ENCODE results near the gene SLCO3A1. TPM values are rescaled to one million over a fixed set of nuclear protein-coding genes. Genes with fewer than 3 reads are reported as not detected.

The SLCO3A1 gene
- polyA plus RNA-seq (2014; cell fraction: cytosol; rRNA removed) = 7.2 and 11.4 TPM in 2 replicates
- polyA plus RNA-seq (2014; cell fraction: nucleus; rRNA removed) = 19.2 and 23.3 TPM in 2 replicates

DNA sequence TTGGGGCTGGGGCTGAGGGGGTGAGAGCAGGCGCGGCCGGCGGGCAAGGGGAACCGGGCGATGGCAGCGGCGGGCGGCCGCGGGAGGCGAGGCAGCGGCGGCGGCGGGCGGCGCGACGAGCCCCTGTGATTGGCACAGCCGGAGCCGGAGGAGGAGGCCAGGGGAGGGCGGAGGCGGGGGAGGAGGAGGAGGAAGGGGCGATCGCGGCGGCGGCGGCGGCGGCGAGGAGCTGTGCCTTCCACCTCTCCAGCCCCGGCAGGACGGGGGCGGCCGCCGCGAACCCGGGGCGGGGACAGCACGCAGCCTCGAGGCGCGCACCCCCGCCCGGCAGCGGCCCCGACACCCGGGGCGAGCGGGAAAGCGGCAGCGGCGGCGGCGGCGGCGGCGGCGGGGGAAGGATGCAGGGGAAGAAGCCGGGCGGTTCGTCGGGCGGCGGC, at the start of gene SLCO3A1:
Gene SLCO3A1 (plus strand): TSS at position 198 of the 437 bp plus-strand sequence.
- peak; percentile 69 for DNase-seq (ENCODE audit: low spot score)

DNA sequence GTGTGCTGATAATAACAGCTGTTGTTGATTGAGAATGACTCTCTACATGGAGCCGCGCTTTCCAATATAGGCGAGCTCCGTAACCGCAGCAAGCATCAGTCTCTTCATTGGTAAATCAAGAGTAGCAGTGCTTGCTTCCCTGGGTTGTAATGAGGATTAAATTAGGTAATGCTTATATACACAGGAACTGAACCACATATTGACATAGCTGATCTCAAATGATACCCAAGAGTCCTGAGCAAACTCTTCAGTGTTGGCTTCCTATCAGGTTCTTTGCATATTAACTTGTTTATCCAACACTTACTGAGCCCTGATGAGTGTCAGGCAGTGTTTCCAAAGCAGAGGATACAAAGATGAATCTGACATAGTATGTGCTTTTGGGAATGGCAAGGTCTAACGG, 46.4 kb upstream of the SLCO3A1 start:
- no peak for DNase-seq (ENCODE audit: low spot score)

DNA sequence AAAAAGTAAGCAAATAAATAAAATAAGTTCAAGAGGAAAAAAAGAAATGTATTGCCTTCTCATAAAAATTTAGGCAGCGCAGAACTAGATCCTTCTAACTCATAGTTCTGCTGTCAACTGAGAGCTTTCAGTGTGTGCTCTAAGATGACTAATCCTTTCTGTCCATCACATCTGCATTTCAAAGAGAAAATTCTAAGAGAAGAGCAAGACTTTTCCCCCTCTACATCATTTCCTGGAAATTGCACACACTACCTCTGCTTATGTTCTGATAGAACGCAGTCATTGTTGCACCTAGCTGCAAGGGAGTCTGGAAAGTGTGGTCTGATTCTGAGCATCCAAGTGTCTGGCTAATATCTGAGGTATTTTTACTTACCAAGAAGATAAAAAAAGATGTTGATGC, 39.6 kb upstream of the SLCO3A1 start:
- no peak for DNase-seq (ENCODE audit: low spot score)

DNA sequence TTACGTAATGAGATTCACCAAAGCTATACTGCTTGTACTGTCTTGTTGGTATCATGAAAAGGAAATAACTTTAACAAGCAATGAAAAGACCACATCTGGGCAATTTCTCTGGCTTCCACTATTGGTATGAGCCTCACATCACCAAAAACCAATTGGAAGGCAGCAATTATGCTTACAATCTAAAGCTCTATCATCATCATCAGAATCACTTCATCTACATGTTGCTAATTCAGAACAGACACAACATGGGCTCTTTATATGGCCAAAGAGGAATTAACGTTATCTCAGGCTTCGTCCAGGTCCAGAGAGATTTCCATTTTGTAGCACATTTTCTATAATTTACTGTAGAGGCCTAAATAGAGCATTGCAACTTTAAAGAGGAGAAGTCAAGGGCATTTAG, 36.6 kb upstream of the SLCO3A1 start:
- DNase-seq (ENCODE audit: low spot score) = no peak

DNA sequence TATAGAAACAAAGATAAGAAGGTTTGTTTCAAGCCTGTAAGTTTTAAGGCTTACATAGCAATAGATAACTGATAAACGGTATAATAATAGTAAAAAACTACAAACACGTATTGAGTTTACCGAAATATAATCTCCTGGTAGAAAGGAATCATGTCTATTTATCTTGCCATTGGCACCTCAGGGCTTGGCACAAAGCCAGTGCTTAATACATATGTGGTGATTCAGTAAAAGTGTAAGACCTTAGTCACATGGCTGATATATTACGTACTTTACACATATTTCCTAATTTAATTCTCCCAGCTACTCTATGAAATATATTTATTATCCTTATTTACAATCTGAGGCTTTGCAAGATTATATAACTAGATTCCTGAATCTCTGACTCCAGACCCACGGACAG, 32.0 kb upstream of the SLCO3A1 start:
- no peak for DNase-seq (ENCODE audit: low spot score)

DNA sequence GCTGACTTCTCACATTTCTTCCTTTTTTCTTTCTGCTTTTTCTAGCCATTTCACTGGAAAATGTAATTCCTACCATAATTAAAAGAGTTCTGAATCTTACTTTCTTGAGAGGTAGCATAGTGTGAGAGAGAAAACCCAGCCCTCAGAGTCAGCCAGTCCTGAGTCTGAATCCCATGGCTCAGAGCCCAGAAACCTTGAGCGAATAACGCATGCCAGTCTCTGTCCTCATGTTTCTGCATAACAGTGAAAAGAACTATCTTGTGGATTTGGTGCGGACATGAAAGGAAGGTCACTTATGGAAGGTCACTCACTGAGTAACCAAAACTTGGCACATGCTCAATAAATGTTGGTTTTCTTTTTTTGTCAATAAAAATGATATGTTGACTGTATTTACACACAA, 29.3 kb upstream of the SLCO3A1 start:
- DNase-seq (ENCODE audit: low spot score) = no peak

DNA sequence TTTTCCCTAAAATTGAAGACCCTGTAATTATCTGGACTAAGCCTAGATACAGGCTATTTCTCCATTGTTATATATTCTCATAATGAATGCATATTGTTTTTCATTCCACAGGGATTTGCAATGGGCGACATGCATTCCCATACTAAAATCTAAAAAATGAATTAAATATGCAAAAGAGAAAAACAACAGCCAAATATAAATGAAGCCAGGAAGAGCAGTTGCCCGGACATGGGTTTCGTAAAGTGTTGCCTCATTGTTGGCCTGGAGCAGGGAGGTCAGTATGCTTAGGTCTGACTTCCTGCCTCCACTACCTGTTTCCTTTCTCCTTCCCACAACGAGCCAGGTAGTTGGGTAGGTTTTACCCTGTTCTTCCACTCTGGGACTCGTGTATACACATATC, 27.1 kb upstream of the SLCO3A1 start:
- DNase-seq (ENCODE audit: low spot score) = no peak

DNA sequence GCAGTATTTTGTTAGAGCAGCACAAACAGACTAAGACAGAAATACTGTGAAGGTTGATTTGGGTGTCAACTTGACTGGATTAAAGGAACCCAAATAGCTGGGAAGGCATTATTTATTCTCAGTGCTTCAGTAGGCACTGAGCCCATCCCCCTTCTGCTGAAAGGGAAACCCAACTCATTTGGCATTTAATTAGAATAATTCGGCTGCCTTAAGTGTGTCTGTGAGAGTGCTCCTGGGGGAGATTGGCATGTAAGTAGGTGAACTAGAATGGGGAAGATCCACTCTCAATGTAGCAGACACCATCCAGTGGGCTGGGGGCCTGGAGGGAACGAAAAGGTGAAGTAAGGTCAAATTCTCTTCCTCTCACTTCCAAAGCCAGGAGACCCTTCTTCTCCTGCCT, 20.5 kb upstream of the SLCO3A1 start:
- DNase-seq (ENCODE audit: low spot score) = no peak

DNA sequence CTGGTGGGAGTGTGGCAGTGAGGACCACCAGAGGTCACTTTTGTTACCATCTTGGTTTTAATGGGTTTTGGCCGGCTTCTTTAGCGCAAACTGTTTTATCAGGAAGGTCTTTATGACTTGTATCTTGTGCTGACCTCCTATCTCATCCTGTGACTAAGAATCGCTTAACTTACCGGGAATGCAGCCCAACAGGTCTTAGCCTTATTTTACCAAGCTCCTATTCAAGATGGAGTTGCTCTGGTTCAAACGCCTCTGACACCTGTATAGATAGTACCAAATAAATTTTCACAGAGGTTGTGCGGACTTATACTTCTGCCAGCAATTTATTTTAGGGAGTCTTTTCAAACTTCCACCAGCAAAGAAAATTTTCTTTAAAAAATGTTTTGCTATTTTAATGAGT, 13.6 kb upstream of the SLCO3A1 start:
- no peak for DNase-seq (ENCODE audit: low spot score)

DNA sequence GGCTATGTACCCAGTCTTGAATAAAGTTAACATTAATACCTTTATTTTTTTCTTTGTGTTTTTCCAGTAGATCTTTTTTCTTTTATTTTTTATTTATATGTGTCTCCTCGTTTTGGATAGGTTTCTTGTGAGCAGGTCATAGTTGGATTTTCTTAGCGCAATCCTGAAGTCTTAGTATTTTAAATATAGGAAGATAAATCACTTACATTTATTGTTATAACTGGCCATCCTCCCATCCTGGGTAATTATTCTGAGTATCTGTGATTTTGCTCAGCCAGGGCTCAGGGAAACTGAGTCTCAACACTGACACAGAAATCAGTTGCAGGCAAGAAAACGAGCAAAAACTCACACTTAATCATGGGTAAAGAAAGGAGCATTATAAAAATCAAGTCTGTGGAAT, 11.6 kb upstream of the SLCO3A1 start:
- no peak for DNase-seq (ENCODE audit: low spot score)

DNA sequence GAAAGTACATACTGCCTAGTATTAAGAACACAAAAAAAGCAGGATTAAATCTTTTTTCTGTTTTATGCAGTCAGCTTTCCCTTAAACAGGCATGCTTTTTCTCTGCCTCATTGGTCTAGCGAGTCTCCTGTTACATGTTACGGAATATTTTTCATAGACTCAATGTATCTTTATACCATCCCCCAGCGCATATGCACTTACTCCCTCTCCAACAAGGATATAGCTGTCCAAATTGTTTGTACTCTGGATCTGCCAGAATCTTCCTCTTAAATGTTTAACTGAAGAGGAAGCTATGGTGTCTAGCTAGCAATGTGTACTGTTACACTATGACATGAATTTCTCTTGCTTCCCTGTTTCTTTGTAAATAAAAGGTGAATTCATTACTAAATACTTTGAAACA, 9.2 kb upstream of the SLCO3A1 start:
- no peak for DNase-seq (ENCODE audit: low spot score)

DNA sequence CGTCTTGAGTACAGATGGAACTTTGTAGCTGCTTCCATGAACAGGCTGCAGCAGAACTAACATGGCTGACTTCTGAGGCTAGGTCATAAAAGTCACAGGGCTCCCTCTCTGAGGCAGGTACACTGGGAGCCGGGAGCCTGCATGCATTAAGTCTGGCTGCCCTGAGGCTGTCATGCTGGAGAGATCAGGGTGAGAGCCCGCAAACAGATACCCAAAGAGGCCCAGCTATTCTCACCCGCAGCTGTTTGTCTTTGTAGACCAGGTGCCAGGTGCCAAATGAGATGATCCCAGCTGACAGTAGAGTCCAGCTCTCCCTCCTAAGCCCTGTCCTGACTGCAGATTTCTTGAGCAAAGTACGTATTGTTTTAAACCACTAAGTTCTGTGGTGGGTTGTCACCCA, 8.6 kb upstream of the SLCO3A1 start:
- no peak for DNase-seq (ENCODE audit: low spot score)

DNA sequence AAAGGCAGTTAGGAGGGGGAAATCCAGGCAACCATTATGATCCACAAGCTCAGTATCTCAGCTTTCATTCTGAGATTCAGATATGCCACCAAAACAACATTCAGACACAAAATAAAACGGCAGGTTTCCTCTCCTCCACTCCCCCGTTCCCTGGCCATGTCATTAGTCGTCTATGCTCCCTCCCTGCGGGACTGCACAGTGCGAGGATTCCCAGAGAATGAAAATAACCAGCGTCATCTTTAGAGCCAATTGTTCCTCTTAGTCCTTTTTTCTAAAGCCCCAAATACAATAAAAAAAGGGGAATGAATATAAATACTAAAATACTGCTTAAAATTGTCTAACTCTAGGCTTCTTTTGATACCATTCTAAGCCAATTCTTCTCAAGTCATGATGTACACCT, 7.8 kb upstream of the SLCO3A1 start:
- no peak for DNase-seq (ENCODE audit: low spot score)

DNA sequence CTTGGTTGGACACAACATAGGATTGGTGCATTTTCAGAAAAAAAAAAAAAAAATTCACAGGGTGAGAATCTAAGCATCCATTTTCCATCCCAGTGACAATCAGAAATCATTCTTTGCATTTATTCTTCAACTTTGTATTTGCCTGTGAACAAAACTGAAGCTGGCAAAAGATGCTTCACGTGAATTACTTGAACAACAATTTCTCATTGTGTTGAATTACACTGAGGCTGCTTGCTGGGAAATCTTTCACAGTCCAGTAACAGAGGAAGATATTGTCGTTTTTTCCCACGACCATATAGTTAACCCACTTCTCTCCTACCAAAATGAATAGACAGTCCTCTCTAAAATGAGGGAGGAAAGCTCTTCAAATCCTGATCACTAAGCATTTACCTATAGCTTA, 4.3 kb upstream of the SLCO3A1 start:
- DNase-seq (ENCODE audit: low spot score) = no peak

DNA sequence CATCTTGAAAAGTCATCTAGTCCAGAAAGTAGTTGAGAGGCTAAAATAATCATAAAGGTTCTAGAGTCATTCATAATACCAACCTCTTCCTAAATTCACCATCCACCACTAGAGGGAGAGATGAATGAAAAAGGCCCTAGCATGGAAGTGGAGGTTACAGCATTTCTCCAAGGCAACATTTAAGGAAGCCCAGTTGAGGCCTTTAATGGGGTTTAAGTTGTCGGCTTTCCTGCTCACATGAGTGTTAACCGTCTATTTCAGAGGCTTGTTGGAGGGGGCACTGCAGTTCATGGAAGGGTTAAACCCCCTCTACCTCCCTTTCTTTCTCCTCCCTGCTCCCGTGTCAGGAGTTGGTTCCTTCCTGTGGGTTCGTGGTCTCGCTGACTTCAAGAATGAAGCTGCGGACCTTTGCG, 3.8 kb upstream of the SLCO3A1 start:
- DNase-seq (ENCODE audit: low spot score) = peak; percentile 43

DNA sequence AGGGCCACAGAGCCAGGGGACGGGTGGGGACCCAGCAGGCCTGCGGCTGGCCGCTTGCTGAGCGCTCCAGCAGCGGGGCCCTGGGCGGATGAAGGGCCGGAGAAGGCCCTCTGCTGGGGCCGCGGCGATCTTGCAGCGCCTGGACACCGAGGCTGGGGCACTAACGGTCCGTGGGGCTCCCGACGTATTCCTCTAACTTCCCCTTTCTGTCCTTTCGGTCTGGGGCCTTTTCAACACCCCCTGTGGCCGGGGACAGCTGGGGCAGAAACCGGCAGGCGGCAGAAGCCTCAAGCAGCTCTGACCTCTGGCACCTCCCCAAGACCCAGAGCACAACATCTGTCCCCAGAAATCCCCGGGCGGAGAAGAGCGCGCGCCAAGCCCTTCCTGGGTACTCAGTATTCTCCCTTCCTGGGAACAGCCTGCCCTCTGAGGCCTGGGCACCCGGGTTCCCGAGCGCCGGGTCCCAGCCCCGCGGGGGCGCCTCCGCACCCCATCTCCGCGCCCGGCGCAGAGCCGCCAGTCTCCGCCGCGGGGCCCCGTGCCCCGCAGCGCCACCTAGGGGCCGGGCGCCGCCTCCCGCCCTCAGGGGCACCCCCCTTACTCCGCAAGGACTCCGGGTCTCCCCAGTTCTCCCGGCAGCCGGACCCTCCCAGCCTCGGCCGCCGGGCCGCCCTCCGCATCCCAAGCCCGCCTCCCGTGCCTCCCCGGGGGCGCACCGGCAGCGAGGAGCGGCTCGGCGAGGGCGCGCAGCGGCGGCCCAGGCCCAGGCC, 582 bp upstream of the SLCO3A1 start:
- peak; percentile 76 for DNase-seq (ENCODE audit: low spot score)

DNA sequence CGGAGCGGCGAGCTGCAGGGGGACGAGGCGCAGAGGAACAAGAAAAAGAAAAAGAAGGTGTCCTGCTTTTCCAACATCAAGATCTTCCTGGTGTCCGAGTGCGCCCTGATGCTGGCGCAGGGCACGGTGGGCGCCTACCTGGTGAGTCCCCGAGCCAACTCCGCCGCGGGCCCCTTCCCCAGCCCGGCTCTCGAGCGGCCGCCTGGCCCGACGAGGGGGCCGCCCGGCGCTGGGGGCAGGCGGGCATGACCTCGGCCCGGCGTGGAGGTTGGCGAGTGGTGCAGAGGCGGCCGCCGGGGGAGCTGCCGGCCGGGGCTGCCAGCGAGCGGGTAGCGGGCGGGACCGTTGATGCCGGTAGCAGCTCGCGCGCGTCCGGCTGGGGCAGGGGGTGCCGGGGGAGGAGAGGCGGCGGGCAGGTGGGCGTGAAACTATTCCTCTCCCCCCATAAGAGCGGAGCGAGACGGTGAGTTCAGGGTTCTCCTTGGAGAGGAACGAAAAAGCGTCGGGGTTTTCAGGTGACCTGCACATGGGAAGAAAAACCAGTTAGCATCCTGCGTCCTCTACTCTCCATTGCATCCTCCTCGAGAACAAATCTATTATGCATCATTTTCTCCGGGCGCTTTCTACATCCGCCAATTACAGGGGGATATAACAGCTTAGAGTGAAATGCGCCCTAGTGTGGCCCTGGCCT, 585 bp downstream of the SLCO3A1 start:
- DNase-seq (ENCODE audit: low spot score) = peak; percentile 41

DNA sequence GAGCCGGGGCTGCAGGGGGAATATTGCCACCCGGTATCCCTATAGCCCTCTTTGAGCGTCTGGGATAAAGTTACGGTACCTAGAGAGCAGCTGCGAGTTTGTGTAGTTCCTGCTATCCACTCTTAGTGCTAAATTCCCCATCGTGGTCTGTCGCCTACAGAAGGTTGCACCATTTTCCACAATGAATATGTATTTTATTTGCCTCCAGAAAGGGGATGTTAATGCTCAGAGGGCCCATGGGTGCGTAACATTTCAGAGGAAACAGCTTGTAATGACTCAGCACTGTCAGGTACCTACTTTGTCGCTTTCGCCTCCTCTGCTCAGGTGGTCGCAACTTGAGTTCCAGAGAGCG, 1.1 kb downstream of the SLCO3A1 start:
- DNase-seq (ENCODE audit: low spot score) = no peak

DNA sequence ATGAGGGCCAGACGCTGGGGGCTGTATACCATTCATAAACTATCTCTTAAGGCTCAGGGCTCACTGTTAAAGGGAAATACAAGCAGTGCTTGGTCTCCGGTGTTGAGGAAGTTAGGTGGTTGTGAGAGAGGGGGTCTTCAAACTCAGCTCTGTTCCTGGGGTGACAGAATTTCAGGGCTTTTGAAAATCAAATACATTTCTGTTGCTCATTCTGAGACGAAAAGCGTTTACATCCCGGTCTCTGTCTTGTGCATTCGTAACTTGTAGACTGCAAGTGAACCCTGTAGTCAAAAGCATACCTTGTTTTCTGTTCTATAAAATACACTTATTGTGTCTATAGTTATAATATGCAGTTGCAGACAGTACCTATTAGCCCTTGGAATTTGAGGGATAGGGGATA, 1.7 kb downstream of the SLCO3A1 start:
- no peak for DNase-seq (ENCODE audit: low spot score)

DNA sequence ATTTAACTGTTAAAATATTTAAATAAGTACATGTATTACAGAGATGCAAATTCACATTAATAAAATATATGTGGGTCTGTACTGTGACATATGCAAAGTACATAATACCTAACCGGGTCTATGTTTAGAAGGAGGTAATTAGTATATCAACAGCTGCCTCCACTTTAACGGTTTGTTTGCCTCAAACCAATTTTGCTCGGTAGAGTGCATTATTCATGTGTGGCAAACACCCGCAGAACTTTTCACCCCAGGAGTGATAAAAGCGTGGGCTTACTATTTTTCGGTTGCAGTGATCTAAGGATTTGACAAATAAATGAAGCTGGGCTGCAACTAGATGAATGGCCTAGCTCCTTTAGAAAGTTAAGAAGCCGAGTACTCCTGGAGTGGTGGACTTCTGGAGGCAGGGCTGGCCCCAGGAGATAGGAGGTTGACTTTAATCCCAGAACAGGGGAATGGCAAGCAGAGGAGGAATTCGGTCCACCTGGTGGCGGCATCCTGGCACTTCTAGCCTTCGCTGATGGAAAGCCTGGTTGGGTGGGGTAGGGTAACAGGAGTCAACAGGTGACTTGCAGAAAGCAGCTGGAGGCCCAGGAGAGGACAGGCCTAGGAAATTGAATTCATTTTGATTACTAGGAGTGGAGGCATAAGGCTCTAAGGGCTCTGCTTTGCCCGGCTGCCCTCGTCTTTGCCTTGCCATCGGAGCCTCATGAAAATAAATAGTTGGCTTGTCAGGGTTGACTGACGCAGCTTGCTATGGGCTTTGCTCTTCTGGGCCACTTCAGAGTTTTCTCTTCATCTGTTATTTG, 2.4 kb downstream of the SLCO3A1 start:
- peak; percentile 76 for DNase-seq (ENCODE audit: low spot score)

DNA sequence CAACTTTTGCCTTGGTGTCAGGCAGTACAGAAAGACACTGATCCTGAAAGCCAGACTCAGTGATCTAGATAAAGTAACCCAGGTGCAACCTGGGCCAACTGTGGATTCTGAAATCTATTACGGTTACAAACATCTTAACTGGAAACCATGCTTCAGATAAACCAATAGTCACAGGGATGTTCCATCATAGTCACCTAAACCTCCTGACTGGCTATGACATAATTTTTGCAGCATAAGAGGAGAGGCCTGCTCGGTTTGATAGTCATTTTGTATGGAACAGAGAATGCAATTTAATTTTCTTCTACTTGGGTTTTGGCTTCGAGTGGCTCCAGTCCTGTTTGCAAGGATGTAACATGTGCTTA, 3.7 kb downstream of the SLCO3A1 start:
- DNase-seq (ENCODE audit: low spot score) = no peak

DNA sequence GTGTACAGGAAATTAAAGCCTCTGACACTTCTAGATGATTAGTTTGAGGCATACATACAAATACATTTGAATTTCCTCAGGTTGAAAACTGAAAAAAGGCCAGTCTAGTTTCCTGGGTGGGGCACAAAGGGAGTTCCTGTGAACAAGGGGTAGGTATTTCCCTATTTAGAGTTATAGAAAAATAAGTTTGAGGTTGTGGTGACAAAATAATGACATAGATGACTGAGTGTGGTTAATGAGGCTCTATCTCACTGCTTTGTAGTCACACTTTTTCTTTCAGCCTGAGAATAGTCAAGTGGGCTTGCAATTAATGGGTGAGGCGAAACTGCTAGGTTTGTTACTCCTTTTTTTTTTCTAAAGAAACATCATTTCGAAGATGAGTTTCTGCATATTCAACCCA, 4.3 kb downstream of the SLCO3A1 start:
- no peak for DNase-seq (ENCODE audit: low spot score)

Measured in SK-N-DZ (cell line).